Mononuclear cell (primary cell): ENCODE measurements around the gene TRAK2. TPM values are rescaled to one million over a fixed set of nuclear protein-coding genes. Genes with fewer than 3 reads are reported as not detected.

Experiments used
- H3K27me3 ChIP-seq: 2 replicates; pipeline ENCODE4 v1.6.0; 2011; ENCODE audit warnings: low read length, control low read depth; ENCODE audit not compliant: insufficient read depth
- H3K4me1 ChIP-seq: 2 replicates; pipeline ENCODE4 v1.5.1; 2011; ENCODE audit warnings: mild to moderate bottlenecking, low read length, control low read depth; ENCODE audit not compliant: insufficient read depth
- H3K4me3 ChIP-seq: 2 replicates; pipeline ENCODE4 v1.5.1; 2011; ENCODE audit warnings: mild to moderate bottlenecking, low read length, moderate library complexity
- H3K9me3 ChIP-seq: 2 replicates; pipeline ENCODE4 v1.5.1; 2011; ENCODE audit warnings: low read depth, mild to moderate bottlenecking, control low read depth, low read length
- total RNA-seq: library from RNA; depleted of rRNA; stranded (reverse); fragments of >200 nt; gene quantifications from one replicate; pipeline ENCODE4 v1.2.3, GENCODE V29; 2012

Gene TRAK2
- total RNA-seq, 1 donor: 34.3 TPM

- Histone ChIP-seq H3K27me3 (no peaks in the 10 kb centered on the region), H3K4me1 (peaks cover 12% of the 10 kb centered on the region), H3K9me3 (no peaks in the 10 kb centered on the region), H3K4me3 (no peak overlapping the region)
Observed at GRCh38 chr2:201413143-201413542, 38.1 kb downstream of the TRAK2 start.

- H3K4me1 ChIP-seq: peaks cover 13% of the 10 kb centered on the region
- H3K4me3 ChIP-seq: no peak overlapping the region
- H3K27me3 ChIP-seq: no peaks in the 10 kb centered on the region
- H3K9me3 ChIP-seq: no peaks in the 10 kb centered on the region
Observed at GRCh38 chr2:201411421-201411820, 39.8 kb downstream of the TRAK2 start.

- H3K4me1 ChIP-seq: peaks cover 10% of the 10 kb centered on the region
- H3K9me3 ChIP-seq: no peaks in the 10 kb centered on the region
- H3K4me3 ChIP-seq: no peak overlapping the region
- H3K27me3 ChIP-seq: no peaks in the 10 kb centered on the region
Observed at GRCh38 chr2:201408931-201409330, 42.3 kb downstream of the TRAK2 start.

GRCh38 chr2:201407265-201407664, 44.0 kb downstream of the TRAK2 start:
- Histone ChIP-seq H3K9me3 (no peaks in the 10 kb centered on the region), H3K27me3 (no peaks in the 10 kb centered on the region), H3K4me1 (peaks cover 3% of the 10 kb centered on the region)

GRCh38 chr2:201406077-201406662, 45.1 kb downstream of the TRAK2 start:
- Histone ChIP-seq H3K27me3 (no peaks in the 10 kb centered on the region), H3K4me1 (peaks cover 3% of the 10 kb centered on the region), H3K9me3 (no peaks in the 10 kb centered on the region), H3K4me3 (no peak overlapping the region)

More at GRCh38 chr2:201407265-201407664, 44.0 kb downstream of the TRAK2 start:
- no peak overlapping the region for H3K4me3 ChIP-seq

- Histone ChIP-seq H3K27me3 (no peaks in the 10 kb centered on the region), H3K9me3 (no peaks in the 10 kb centered on the region), H3K4me1 (peaks cover 3% of the 10 kb centered on the region), H3K4me3 (no peak overlapping the region)
Observed at GRCh38 chr2:201404699-201405280, 46.5 kb downstream of the TRAK2 start.

- no peaks in the 10 kb centered on the region for H3K27me3 ChIP-seq
- no peak overlapping the region for H3K4me3 ChIP-seq
- no peaks in the 10 kb centered on the region for H3K9me3 ChIP-seq
- H3K4me1 ChIP-seq: peaks cover 3% of the 10 kb centered on the region
Observed at GRCh38 chr2:201403880-201404279, 47.4 kb downstream of the TRAK2 start.

- no peak overlapping the region for H3K4me3 ChIP-seq
- H3K9me3 ChIP-seq: no peaks in the 10 kb centered on the region
- no peaks in the 10 kb centered on the region for H3K27me3 ChIP-seq
- H3K4me1 ChIP-seq: peaks cover 3% of the 10 kb centered on the region
Observed at GRCh38 chr2:201402651-201403562, 48.4 kb downstream of the TRAK2 start.

- Histone ChIP-seq H3K4me3 (no peak overlapping the region), H3K9me3 (no peaks in the 10 kb centered on the region), H3K27me3 (no peaks in the 10 kb centered on the region), H3K4me1 (peaks cover 3% of the 10 kb centered on the region)
Observed at GRCh38 chr2:201401815-201402214, 49.4 kb downstream of the TRAK2 start.

- Histone ChIP-seq H3K4me3 (no peak overlapping the region), H3K9me3 (no peaks in the 10 kb centered on the region), H3K4me1 (no peaks in the 10 kb centered on the region), H3K27me3 (no peaks in the 10 kb centered on the region)
Observed at GRCh38 chr2:201396595-201396994, 54.7 kb downstream of the TRAK2 start.

- Histone ChIP-seq H3K4me3 (no peak overlapping the region), H3K27me3 (no peaks in the 10 kb centered on the region), H3K9me3 (no peaks in the 10 kb centered on the region)
Observed at GRCh38 chr2:201383136-201383535, 68.1 kb downstream of the TRAK2 start.

GRCh38 chr2:201378496-201379397, 72.5 kb downstream of the TRAK2 start:
- H3K27me3 ChIP-seq: no peaks in the 10 kb centered on the region
- no peaks in the 10 kb centered on the region for H3K4me1 ChIP-seq
- no peaks in the 10 kb centered on the region for H3K9me3 ChIP-seq
- no peak overlapping the region for H3K4me3 ChIP-seq

More at GRCh38 chr2:201383136-201383535, 68.1 kb downstream of the TRAK2 start:
- H3K4me1 ChIP-seq: no peaks in the 10 kb centered on the region

- Histone ChIP-seq H3K9me3 (no peaks in the 10 kb centered on the region), H3K4me1 (no peaks in the 10 kb centered on the region), H3K27me3 (no peaks in the 10 kb centered on the region), H3K4me3 (no peak overlapping the region)
Observed at GRCh38 chr2:201377218-201377617, 74.0 kb downstream of the TRAK2 start.

- Histone ChIP-seq H3K4me3 (no peak overlapping the region), H3K9me3 (peaks cover 15% of the 10 kb centered on the region), H3K27me3 (no peaks in the 10 kb centered on the region), H3K4me1 (no peaks in the 10 kb centered on the region)
Observed at GRCh38 chr2:201369775-201370174, 81.5 kb downstream of the TRAK2 start.
